ENCODE measurements around the gene TMEM218.
"Not testable (repeated sequence)": the region's sequence is repeated elsewhere in the genome, so short reads cannot be mapped to it uniquely, and the experiment has no call there.

The TMEM218 gene

GRCh38 chr11:125061281-125061680, 50.1 kb downstream of the TMEM218 start:
- H3K27ac ChIP-seq (ENCODE audit: low read depth in 2 of 2, low read length in 2 of 2) = no peak overlapping the region

DNA sequence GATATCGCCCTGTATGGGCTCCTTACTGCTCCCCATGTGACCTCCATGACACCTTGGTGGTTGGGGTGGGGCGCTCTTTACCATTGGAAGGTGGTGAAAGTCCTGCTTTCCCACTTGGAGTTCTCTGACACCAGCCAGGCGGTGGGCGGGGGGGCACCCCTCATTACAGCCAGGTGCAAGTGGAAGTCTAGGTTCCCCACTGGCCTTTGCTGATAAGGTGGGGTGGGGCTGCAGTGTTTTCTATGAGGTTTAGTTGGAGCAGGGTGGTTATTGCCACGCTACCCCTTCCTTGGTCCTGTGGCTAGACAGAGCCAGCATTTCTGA, 53.8 kb downstream of the TMEM218 start:
- no peaks in the 10 kb centered on the region for H3K36me3 ChIP-seq (ENCODE audit: control insufficient read depth in 2 of 2, insufficient read depth in 2 of 2, low read length in 2 of 2)
- H3K4me1 ChIP-seq (ENCODE audit: control insufficient read depth in 2 of 2, insufficient read depth in 2 of 2, low read length in 2 of 2) = no peaks in the 10 kb centered on the region
- H3K9ac ChIP-seq (ENCODE audit: low read depth in 1 of 2, low read length in 2 of 2) = no peak overlapping the region
- H3K27ac ChIP-seq (ENCODE audit: low read depth in 2 of 2, low read length in 2 of 2) = no peak overlapping the region
- no peak overlapping the region for H3K4me3 ChIP-seq (ENCODE audit: low read length in 2 of 2)
- H3K27me3 ChIP-seq (ENCODE audit: control insufficient read depth in 2 of 2, insufficient read depth in 2 of 2, low read length in 2 of 2) = peaks cover 0 to 9% of the 10 kb centered on the region in 2 donors
- H3K9me3 ChIP-seq (ENCODE audit: control insufficient read depth in 2 of 2, low read length in 2 of 2) = no peaks in the 10 kb centered on the region

More at GRCh38 chr11:125061281-125061680, 50.1 kb downstream of the TMEM218 start:
- Histone ChIP-seq H3K9ac (ENCODE audit: low read depth in 1 of 2, low read length in 2 of 2) (no peak overlapping the region), H3K27me3 (ENCODE audit: control insufficient read depth in 2 of 2, insufficient read depth in 2 of 2, low read length in 2 of 2) (peaks cover 15 to 19% of the 10 kb centered on the region in 2 donors), H3K36me3 (ENCODE audit: control insufficient read depth in 2 of 2, insufficient read depth in 2 of 2, low read length in 2 of 2) (no peaks in the 10 kb centered on the region), H3K9me3 (ENCODE audit: control insufficient read depth in 2 of 2, low read length in 2 of 2) (no peaks in the 10 kb centered on the region), H3K4me3 (ENCODE audit: low read length in 2 of 2) (no peak overlapping the region), H3K4me1 (ENCODE audit: control insufficient read depth in 2 of 2, insufficient read depth in 2 of 2, low read length in 2 of 2) (peaks cover 5 to 7% of the 10 kb centered on the region in 2 donors)

GRCh38 chr11:125056931-125057692, 54.3 kb downstream of the TMEM218 start:
- Histone ChIP-seq H3K4me3 (ENCODE audit: low read length in 2 of 2) (no peak overlapping the region), H3K4me1 (ENCODE audit: control insufficient read depth in 2 of 2, insufficient read depth in 2 of 2, low read length in 2 of 2) (no peaks in the 10 kb centered on the region), H3K9me3 (ENCODE audit: control insufficient read depth in 2 of 2, low read length in 2 of 2) (no peaks in the 10 kb centered on the region), H3K36me3 (ENCODE audit: control insufficient read depth in 2 of 2, insufficient read depth in 2 of 2, low read length in 2 of 2) (no peaks in the 10 kb centered on the region), H3K27ac (ENCODE audit: low read depth in 2 of 2, low read length in 2 of 2) (no peak overlapping the region), H3K9ac (ENCODE audit: low read depth in 1 of 2, low read length in 2 of 2) (no peak overlapping the region), H3K27me3 (ENCODE audit: control insufficient read depth in 2 of 2, insufficient read depth in 2 of 2, low read length in 2 of 2) (peaks cover 0 to 7% of the 10 kb centered on the region in 2 donors)

DNA sequence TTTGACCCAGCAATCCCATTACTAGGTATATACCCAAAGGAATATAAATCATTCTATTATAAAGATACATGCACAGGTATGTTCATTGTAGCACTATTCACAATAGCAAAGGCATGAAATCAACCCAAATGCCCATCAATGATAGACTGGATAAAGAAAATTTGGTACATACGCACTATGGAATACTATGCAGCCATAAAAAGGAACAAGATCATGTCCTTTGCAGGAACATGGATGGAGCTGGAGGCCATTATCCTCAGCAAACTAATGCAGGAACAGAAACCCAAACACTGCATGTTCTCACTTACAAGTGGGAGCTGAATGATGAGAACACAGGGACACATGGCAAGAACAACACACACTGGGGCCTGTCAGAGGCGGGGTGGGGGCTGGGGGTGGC, 55.3 kb downstream of the TMEM218 start:
- H3K9ac ChIP-seq (ENCODE audit: low read depth in 1 of 2, low read length in 2 of 2); H3K9me3 ChIP-seq (ENCODE audit: control insufficient read depth in 2 of 2, low read length in 2 of 2); H3K27me3 ChIP-seq (ENCODE audit: control insufficient read depth in 2 of 2, insufficient read depth in 2 of 2, low read length in 2 of 2); H3K36me3 ChIP-seq (ENCODE audit: control insufficient read depth in 2 of 2, insufficient read depth in 2 of 2, low read length in 2 of 2); H3K4me3 ChIP-seq (ENCODE audit: low read length in 2 of 2); H3K4me1 ChIP-seq (ENCODE audit: control insufficient read depth in 2 of 2, insufficient read depth in 2 of 2, low read length in 2 of 2); H3K27ac ChIP-seq (ENCODE audit: low read depth in 2 of 2, low read length in 2 of 2): not testable (repeated sequence)

DNA sequence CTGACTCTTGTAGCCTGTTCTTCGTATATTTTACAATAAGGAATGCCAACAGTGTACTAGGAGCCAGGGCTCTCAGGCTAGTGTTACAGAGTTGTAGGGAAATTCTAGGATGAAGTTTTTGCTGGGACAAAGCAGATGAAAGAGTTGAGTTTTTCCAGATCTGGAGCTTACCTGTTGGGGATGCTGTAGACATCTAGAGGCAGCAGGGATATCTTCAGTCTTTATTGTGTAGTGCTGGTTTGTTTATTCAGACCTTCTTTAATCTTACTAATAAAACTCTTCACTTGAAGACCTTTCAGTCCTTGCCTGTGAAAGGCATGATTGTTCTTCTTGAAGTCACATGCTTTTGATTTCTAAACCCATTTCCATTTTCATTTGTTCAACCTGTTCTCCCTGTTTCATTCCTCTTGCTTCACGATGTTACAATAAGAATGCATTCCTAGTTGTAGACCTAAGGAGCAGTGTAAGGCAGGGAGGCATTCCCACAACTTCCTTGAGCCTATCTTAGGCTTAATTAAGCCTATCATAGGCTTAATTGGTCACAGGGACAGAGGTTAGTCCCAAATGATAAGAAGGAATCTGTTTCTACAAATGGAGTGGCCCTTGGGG, 56.2 kb downstream of the TMEM218 start:
- no peaks in the 10 kb centered on the region for H3K36me3 ChIP-seq (ENCODE audit: control insufficient read depth in 2 of 2, insufficient read depth in 2 of 2, low read length in 2 of 2)
- no peaks in the 10 kb centered on the region for H3K9me3 ChIP-seq (ENCODE audit: control insufficient read depth in 2 of 2, low read length in 2 of 2)

GRCh38 chr11:125053167-125053566, 58.3 kb downstream of the TMEM218 start:
- no peak overlapping the region for H3K4me3 ChIP-seq (ENCODE audit: low read length in 2 of 2)
- H3K9ac ChIP-seq (ENCODE audit: low read depth in 1 of 2, low read length in 2 of 2) = no peak overlapping the region
- H3K4me1 ChIP-seq (ENCODE audit: control insufficient read depth in 2 of 2, insufficient read depth in 2 of 2, low read length in 2 of 2) = no peaks in the 10 kb centered on the region
- H3K36me3 ChIP-seq (ENCODE audit: control insufficient read depth in 2 of 2, insufficient read depth in 2 of 2, low read length in 2 of 2) = no peaks in the 10 kb centered on the region
- H3K27ac ChIP-seq (ENCODE audit: low read depth in 2 of 2, low read length in 2 of 2) = no peak overlapping the region
- H3K27me3 ChIP-seq (ENCODE audit: control insufficient read depth in 2 of 2, insufficient read depth in 2 of 2, low read length in 2 of 2) = no peaks in the 10 kb centered on the region
- no peaks in the 10 kb centered on the region for H3K9me3 ChIP-seq (ENCODE audit: control insufficient read depth in 2 of 2, low read length in 2 of 2)

More for the DNA sequence above, 56.2 kb downstream of the TMEM218 start:
- no peak overlapping the region for H3K9ac ChIP-seq (ENCODE audit: low read depth in 1 of 2, low read length in 2 of 2)
- H3K4me3 ChIP-seq (ENCODE audit: low read length in 2 of 2) = no peak overlapping the region
- no peaks in the 10 kb centered on the region for H3K27me3 ChIP-seq (ENCODE audit: control insufficient read depth in 2 of 2, insufficient read depth in 2 of 2, low read length in 2 of 2)
- no peaks in the 10 kb centered on the region for H3K4me1 ChIP-seq (ENCODE audit: control insufficient read depth in 2 of 2, insufficient read depth in 2 of 2, low read length in 2 of 2)
- H3K27ac ChIP-seq (ENCODE audit: low read depth in 2 of 2, low read length in 2 of 2) = no peak overlapping the region

GRCh38 chr11:125052047-125052446, 59.4 kb downstream of the TMEM218 start:
- Histone ChIP-seq H3K9ac (ENCODE audit: low read depth in 1 of 2, low read length in 2 of 2) (no peak overlapping the region), H3K4me3 (ENCODE audit: low read length in 2 of 2) (no peak overlapping the region), H3K27ac (ENCODE audit: low read depth in 2 of 2, low read length in 2 of 2) (no peak overlapping the region), H3K36me3 (ENCODE audit: control insufficient read depth in 2 of 2, insufficient read depth in 2 of 2, low read length in 2 of 2) (no peaks in the 10 kb centered on the region), H3K4me1 (ENCODE audit: control insufficient read depth in 2 of 2, insufficient read depth in 2 of 2, low read length in 2 of 2) (no peaks in the 10 kb centered on the region), H3K9me3 (ENCODE audit: control insufficient read depth in 2 of 2, low read length in 2 of 2) (no peaks in the 10 kb centered on the region), H3K27me3 (ENCODE audit: control insufficient read depth in 2 of 2, insufficient read depth in 2 of 2, low read length in 2 of 2) (no peaks in the 10 kb centered on the region)

GRCh38 chr11:125049164-125049792, 62.1 kb downstream of the TMEM218 start:
- Histone ChIP-seq H3K4me1 (ENCODE audit: control insufficient read depth in 2 of 2, insufficient read depth in 2 of 2, low read length in 2 of 2) (no peaks in the 10 kb centered on the region), H3K4me3 (ENCODE audit: low read length in 2 of 2) (no peak overlapping the region), H3K36me3 (ENCODE audit: control insufficient read depth in 2 of 2, insufficient read depth in 2 of 2, low read length in 2 of 2) (no peaks in the 10 kb centered on the region), H3K27ac (ENCODE audit: low read depth in 2 of 2, low read length in 2 of 2) (no peak overlapping the region), H3K27me3 (ENCODE audit: control insufficient read depth in 2 of 2, insufficient read depth in 2 of 2, low read length in 2 of 2) (no peaks in the 10 kb centered on the region), H3K9me3 (ENCODE audit: control insufficient read depth in 2 of 2, low read length in 2 of 2) (no peaks in the 10 kb centered on the region), H3K9ac (ENCODE audit: low read depth in 1 of 2, low read length in 2 of 2) (no peak overlapping the region)

All from mucosa of rectum (tissue), 2 donors.